Endometrium (tissue), 2 donors: Measurements from ENCODE around the gene IL3RA.

Experiments used
- FAIRE-seq: peaks from 2 replicates; lab custom pipeline; 2012; peaks lifted over from hg19 to GRCh38; lab: Jason Lieb, UNC
- donor health status: control.
- donor health status: control.

The IL3RA gene

DNA sequence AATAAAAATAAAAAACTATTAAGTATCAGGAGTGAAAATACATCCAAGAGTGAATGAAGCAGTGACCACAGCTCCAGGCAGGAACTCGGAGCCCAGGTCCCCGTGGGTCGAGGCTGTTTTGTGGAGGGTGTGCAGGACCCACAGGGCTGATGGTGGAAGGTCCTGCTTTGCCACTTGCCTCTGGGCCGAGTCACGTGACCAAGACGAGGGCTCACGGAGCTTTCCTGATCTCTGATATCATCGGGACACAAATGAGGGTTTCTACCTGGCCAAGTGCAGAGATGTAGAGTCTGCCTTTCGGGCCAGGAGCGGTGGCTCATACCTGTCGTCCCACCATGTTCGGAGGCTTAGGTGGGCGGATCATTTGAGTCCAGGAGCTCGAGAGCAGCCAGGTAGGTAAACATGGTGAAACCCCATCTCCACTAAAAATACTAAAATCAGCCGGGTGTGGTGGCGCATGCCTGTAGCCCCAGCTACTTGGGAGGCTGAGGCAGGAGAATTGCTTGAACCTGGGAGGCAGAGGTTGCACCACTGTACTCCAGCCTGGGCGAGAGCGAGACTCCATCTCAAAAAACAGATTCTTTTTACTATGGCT lies 48.2 kb downstream of the IL3RA start:
- FAIRE-seq = no peak

DNA sequence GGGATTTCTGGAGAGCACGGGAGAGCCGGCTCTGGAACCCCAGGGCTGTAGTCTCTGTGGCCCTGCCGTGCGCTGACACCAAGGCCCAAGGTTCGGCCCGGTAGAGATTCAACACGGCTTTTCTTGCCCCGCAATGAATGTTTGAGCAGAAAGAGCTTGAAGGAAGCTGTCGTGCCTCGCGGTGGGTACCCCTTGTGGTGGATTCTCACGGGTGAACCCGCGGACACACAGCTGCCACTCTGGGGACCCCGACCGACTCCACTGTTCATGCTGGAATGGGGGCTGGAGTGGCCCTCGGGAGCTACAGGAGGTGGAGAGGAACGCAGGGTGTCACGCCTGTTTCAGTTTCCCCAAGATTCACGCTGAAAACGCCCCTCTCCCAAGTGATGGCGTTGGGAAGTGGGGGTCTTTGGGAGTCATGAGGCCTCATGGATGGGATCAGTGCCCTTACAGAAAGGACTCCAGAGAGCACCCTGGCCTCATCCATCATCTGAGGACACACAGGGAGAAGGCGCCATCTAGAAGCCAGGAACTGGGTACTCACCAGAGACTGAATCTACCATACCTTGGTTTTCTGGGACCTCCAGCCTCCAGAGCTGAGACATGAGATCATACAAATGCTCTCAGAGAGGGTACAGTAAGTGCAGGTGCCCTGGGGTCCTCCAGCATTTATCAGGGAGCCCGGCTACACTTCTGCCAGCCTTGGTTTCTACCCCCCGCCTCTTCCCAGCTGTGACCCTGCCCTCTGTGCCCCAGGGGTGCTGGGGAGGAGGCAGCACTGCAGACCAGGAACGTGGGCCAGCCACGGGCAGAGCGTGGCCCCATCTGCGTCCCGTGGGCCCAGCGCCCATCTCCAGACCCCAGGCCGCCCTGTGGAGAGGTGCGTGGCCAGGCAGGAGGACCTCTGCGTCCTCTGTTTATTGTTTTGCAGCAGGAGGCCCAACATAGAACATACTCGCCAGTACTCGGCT lies 49.0 kb downstream of the IL3RA start:
- no peak for FAIRE-seq

DNA sequence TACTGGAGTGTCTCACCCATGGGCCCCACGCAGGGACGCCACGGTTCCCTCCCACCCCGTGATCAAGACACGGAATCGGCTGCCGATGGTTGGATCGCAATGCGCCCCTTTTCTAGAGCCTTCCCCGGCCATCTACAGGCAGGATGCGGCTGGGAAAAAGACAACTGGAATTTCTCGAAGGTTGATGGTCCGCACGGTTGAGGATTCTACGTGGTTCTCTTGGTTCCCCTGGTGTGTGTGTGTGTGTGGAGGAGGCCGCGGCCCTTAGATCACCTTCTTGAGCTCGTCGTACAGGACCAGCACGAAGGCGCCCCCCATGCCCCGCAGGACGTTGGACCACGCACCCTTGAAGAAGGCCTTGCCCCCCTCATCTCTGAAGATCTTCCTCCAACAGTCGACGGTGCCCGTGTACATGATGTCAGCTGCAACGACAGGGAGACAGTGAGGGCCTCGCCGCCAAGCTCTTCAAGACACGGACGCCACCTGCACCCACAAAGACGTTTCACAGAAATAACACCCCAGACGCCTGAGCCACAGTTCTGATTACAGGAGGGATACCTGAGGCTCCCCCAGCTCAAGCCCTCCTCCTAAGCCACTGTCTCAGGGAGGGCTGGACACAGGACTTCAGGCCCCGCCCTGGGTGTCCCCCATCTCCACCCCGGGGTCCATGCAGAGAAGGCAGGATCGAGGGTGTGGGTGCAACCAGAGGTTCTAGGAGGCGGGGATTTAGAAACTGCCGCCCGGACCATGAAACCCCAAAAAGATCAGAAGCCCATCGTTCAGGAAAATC lies 49.9 kb downstream of the IL3RA start:
- no peak for FAIRE-seq

DNA sequence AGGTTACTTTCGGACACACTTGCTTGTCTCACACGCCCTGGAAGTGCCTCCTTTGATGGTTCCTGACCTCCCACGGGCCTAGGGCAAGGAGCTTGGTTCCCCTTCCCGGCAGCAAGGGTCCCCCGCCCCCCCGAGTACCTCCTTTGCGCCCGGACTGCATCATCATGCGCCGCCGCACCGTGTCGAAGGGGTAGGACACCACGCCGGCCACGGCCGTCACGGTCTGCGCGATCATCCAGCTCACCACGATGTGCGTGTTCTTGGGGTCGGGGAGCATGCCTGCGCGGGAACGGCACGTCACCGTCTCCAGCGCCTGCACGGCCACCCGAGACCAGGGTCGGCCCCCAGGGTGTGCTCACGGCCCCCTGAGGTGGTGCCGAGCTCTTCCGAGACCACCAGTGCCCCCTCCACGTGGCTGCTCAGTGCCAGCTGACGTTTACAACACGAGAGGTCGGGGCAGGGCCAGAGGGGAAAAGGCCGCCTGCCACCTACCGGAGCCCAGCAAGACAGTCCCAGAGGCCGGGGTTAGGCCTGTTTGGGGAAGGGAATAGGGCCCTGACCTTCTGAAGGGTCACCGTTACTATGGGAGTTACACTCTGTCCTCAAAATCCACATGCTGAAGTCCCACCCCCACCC lies 50.7 kb downstream of the IL3RA start:
- FAIRE-seq = no peak

DNA sequence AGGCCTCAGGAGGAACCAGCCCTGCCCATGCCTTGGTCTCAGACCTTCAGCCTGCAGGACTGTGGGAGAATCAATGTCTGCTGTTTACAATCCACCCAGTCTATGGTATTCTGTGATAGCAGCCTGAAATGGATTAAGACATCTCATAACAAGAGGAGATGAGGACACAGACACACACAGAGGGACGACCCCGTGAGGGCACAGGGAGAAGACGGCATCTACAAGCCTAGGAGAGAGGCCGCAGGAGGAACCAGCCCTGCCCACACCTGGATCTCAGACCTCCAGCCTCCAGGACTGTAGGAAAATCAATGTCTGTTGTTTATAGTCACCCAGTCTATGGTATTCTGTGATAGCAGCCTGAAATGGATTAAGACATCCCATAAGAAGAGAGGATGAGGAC lies 52.1 kb downstream of the IL3RA start:
- FAIRE-seq = no peak

DNA sequence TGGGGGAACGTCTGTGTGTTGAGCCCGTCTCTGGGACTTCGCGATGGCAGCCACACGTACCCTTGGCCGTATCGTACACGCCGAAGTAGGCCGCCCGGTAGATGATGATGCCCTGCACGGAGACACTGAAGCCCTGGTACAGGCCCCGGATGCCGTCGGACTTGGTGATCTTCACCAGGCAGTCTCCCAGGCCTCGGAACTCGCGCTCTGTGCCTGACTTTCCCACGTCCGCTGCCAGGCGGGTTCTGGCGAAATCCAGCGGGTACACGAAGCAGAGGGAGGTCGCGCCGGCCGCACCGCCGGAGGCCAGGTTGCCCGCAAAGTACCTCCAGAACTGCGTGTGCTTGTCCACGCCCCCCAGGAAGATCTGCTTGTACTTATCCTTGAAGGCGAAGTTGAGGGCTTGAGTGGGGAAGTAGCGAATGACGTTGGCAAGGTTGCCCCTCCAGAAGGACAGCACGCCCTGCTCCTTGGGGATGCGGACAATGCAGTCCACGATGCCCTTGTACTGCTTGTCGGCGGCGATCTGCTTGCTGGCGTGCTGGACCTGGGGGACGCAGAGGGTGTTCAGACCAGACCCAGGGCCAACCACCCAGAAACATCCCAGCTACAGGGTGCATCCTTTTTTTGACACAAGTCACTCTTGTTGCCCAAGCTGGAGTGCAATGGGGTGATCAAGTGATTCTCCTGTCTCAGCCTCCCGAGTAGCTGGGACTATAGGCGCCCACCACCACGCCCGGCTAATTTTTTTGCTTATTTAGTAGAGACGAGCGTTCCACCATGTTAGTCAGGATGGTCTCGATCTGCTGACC lies 52.8 kb downstream of the IL3RA start:
- FAIRE-seq = no peak

DNA sequence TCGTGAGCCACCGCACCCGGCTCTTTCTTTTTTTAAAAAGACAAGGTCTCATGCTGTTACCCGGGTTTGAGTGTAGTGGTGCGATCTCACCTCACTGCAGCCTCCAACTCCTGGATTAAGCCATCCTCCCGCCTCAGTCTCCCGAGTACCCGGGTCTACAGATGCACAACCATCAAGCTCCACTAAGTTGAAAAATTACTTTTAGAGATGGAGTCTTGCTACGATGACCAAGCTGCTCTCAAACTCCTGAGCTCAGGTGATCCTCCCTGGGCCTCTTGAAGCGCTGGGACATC lies 53.4 kb downstream of the IL3RA start:
- no peak for FAIRE-seq

DNA sequence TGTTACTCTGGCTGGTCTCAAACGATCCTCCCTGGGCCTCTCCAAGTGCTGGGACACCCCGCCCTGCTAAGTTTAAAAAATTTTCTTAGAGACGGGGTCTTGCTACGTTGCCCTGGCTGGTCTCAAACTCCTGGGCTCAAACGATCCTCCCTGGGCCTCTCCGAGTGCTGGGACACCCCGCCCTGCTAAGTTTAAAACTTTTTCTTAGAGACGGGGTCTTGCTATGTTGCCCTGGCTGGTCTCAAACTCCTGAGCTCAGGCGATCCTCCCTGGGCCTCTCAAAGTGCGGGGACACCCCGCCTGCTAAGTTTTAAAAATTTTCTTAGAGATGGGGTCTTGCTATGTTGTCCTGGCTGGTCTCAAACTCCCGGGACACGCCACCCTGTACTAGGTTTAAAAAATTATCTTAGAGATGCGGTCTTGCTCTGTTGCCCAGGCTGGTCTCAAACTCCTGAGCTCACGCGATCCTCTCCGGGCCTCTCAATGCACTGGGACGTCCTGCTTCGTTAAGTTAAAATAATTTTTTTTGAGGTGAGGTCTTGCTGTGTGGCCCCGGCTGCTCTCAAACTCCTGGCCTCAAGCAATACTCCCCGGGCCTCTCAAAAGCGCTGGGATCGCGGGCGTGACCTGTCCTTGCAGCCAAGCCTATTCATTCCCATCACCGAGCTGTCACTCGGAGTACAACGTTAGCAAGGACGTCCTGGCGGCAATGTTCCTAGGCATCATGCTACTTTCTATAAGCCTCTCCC lies 54.2 kb downstream of the IL3RA start:
- FAIRE-seq = no peak

DNA sequence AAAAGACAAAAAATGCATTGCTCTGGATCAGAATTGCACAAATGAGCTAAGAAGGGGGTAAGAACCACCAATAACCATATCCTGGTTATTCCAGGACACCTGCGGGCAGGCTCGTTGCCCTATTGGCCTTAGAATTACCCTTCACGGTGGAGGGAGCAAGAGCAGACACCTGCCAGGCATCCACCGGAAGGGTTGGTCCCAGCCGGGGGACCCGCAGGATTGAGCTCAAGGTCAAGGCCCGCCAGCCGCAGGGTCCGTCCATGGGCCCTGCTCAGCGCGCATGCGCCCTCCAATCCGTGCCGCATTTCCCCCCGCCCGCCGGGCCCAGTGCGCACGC lies 54.8 kb downstream of the IL3RA start:
- no peak for FAIRE-seq

DNA sequence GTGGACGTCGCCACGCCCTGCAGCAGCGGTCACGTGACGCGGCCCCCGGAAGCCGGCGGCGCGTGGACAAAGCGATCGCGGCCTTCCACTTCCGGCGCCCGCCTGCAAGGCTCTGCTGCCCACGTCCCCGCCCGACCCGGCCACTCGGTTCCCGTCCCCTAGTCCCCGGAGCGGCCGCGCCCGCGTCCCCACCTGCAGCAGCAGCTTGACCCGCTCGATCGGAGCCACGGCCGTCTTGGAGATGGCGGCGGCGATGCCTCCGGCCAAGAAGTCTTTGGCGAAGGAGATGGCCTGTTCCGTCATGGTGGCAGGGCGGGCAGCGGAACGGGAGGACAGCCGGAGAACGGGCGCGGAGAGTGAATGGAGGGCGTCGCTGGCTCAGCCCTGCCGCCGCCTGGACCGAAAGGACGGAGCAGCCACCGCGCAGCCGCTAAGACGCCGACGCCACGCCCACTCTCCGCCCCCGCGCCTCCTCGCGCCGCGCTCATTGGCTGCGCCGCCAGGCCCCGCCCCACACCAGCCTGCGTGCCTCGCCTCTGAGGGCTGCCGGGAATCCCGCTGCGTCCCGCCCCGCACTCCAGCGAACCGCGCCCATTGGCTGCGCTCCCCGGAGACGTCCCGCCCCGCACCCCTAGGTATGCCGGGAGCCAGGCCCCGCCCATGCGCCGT lies 55.3 kb downstream of the IL3RA start, which contains the start of gene SLC25A6:
Gene SLC25A6, minus strand, starts transcription at position 407 of the 669 bp plus-strand sequence. Its CDS starts 104 bp downstream, at position 303.
- FAIRE-seq = no peak

DNA sequence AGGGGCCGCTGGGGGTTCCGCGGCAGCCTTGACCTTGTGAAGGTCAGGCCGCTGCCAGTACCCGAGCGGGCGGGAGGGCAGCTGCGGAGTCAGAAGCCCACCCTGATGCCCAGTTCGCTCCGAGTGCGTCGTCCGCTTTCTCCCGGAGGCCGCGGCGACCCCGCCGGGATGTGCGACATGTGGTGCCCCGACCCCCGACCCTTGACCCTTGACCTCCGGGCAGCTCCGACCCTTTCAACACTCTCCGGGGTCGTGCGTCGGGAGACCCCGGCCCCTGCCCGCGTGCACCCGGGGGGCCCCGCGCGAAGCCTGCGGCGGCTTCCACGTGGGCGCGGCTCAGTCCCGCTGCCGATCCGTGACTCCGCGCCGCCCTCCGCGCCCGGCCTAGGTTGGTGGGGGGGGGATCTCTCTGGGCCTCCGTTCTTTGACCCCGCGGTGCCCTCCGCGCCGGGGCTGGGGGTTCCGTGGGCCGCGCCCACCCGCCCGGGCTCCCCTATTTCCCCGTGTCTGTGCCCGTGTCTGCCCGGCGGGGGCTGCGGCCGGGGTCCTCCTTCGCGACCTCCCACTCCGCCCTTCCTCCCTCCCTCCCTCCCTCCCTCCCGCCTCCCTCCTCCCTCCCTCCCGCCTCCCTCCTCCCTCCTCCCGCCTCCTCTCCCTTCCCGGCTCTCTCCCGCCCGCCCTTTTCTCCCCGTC lies 55.9 kb downstream of the IL3RA start:
- no peak for FAIRE-seq

DNA sequence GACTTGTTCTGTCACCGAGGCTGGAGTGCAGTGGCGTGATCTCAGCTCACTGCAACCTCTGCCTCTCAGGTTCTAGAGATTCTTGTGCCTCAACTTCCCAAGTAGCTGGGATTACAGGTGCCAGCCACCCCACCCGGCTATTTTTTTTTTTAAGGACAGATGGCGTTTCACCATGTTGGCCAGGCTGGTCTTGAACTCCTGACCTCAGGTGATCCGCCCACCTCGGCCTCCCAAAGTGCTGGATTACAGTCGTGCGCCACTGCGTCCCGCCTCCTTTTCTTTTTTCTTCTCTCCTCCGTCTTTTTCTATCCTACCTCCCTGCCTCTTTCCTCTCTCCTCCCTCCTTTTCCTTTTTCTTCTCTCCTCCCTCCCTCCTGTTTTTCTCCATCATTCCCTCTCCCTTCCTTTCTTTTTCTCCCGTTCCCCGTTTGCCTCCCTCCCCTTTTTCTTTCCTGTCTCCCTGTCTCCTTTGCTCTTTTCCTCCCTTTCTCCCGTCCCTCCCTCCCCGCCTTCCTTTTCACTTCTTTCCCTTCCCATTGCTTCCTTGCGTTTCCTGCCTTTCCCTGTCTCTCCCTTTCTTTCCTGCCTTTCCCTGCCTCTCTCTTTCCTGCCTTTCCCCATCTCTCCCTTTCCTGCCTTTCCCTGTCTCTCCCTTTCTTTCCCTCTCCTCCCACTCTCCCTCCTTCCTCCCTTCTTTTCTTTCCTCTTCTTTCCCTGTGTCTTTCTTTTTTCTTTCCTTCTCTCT lies 57.5 kb downstream of the IL3RA start:
- FAIRE-seq = no peak

DNA sequence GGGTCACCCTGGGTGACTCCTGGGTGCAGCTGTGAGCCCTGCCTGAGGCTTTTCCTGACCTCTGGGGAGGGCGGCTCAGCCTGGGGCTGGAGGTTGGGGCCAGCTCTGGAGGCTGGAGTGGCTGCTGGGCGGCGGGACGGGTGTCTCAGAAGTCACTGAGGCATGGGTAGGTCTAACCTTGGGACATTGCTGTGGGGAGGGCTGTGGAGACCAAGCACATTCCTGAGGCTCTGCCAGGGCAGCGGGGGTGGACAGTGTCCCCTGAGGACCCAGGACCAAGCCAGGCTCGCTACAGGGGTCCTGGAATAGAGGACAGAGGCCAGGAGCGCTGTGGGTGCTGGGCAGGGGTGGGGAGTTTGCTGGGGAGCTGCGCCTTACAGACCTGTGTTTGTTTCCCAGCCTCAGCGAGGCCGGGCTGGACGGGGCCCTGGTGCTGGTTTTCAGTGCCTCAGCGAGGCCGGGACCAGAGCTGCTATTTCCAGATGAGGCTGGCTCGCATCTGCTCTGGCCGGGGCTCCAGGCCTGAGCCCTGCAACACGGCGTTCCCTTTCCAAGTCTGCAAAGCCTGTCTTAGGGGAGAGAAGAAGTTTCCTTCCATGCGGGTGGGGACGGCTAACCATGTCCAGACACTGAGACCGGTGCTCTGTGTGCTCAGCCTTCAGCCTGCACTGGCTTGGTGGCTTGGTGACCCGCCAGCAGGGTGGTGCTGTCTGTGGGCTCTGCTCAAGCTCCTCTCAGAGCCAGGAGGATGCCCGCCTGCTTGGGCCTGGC lies 58.3 kb downstream of the IL3RA start:
- no peak for FAIRE-seq

DNA sequence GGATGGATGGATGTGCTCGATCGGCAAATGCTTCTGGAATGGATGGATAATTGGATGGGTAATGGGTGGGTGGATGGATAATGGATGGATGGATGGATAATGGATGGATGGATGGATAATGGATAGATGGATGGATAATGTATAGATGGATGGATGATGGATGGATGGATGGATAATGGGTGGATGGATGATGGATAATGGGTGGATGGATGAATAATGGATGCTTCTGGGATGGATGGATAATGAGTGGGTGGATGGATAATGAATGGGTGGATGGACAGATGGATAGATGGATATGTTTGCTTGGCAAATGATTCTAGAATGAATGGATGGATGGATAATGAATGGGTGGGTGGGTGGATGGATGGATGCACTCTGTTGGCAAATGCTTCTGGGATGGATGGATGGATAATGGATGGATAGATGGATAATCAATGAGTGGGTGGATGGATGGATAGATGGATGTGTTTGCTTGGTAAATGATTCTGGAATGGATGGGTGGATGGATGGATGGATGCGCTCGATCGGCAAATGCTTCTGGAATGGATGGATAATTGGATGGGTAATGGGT lies 59.1 kb downstream of the IL3RA start:
- FAIRE-seq = no peak

DNA sequence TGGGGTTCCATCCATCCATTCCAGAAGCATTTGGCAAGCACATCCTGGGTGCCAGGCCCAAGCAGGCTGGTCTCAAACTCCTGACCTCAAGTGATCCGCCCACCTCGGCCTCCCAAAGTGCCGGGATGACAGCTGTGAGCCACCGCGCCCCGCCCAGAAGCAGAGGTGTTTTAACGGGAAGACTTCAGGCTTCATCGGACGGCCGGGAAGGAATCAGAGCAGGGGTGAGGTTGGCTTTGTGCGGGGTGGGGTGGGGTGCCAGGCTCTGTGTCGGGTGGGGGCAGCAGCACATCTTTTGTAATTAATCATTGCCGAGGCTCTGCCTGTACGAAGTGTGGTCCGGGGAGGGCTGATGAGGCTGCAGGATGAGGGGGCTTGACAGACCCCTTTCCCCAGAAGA lies 60.4 kb downstream of the IL3RA start:
- no peak for FAIRE-seq

DNA sequence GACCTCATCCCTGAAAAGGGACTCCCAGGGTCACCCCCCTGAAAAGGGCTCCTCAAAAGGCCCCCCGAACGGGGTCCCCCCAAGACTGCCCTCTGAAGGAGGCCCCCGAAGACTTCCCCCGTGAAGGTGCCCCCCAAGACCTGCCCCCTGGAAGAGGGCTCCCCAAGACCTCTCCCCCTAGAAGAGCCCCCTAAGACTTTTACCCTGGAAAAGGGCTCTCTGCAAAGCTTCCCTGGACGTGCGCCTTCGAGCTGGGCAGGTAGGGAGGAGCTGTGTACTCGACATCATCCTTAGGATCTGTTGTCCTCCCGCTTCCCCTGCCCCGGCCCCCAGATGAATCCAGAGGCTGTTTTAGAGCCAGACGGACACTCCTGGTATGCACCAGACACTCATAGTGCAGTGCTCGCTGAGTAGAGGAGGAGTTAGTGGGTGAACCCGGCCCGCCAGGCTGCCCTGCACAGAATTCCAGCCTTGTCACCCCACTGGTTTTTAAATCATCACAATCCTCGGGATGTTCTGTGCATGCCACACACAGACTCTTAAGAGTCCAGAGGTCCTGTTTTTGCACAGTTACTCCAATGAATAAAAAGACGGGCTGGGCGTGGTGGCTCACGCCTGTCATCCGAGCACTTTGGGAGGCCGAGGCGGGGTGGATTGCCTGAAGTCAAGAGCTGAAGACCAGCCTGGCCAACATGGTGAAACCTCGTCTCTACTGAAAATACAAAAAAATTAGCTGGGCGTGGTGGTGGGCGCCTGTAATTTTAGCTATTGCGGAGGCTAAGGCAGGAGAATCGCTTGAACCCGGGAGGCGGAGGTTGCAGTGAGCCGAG lies 61.1 kb downstream of the IL3RA start:
- FAIRE-seq = no peak
